SK-N-SH (cell line): Measurements from ENCODE around the gene ZNF597. TPM values are rescaled to one million over a fixed set of nuclear protein-coding genes. Genes with fewer than 3 reads are reported as not detected.

ENCODE experiments used
- CTCF ChIA-PET: fragments of 300-600, 350-600 bp; formaldehyde crosslinking; extraction: SDS; loops from one replicate; lab custom pipeline; 2021; lab: Yijun Ruan, JAX
- POLR2A ChIA-PET: fragments of 350-600 bp; sonication (Branson Sonifier 250); formaldehyde crosslinking; extraction: SDS; loops from one replicate; lab custom pipeline; 2020; ENCODE audit warnings: antibody characterized with exemption, inconsistent platforms; lab: Yijun Ruan, JAX
- DNase-seq: peaks from one replicate; pipeline ENCODE4 v3.0.0; 2012
- H2AFZ ChIP-seq: fragments of 200-600 bp; sonication (generic); 2 replicates; pipeline ENCODE4 v1.8.1; 2016; ENCODE audit warnings: antibody characterized with exemption, mild to moderate bottlenecking, low read depth
- H3F3A ChIP-seq: fragments of 200-600 bp; sonication (generic); replicated peaks from 2 replicates; pipeline ENCODE3; 2016; ENCODE audit warnings: antibody characterized with exemption, mild to moderate bottlenecking; ENCODE audit not compliant: insufficient read depth
- H3K27ac ChIP-seq, 2 experiments: fragments of 200-500 bp in 1 of 2; fragments of 200-600 bp in 1 of 2; sonication (Bioruptor generic) in 1 of 2; sonication (generic), shearing (Covaris generic) in 1 of 2; 2 replicates each; pipeline versions ENCODE4 v1.5.1 to v1.6.1; 2014 to 2016; ENCODE audit warnings: low read depth in 2 of 2, inconsistent platforms in 1 of 2, low read length in 1 of 2, mild to moderate bottlenecking in 1 of 2, mixed read lengths in 1 of 2
- H3K27me3 ChIP-seq: fragments of 200-600 bp; sonication (generic), shearing (Covaris generic); 2 replicates; pipeline ENCODE4 v1.6.1; 2016; ENCODE audit warnings: mixed run types; ENCODE audit not compliant: insufficient read depth
- H3K36me3 ChIP-seq, 2 experiments: fragments of 200-500 bp in 1 of 2; fragments of 200-600 bp in 1 of 2; sonication (Bioruptor generic) in 1 of 2; sonication (generic) in 1 of 2; replicated peaks in 1 of 2; 2 replicates each; pipeline versions ENCODE3 to v1.5.1; 2014 to 2016; ENCODE audit warnings: low read length in 1 of 2, mild to moderate bottlenecking in 1 of 2; ENCODE audit not compliant: insufficient read depth in 2 of 2, control insufficient read depth in 1 of 2
- H3K4me1 ChIP-seq, 2 experiments: fragments of 200-500 bp in 1 of 2; fragments of 200-600 bp in 1 of 2; sonication (Bioruptor generic) in 1 of 2; sonication (generic), shearing (Covaris generic) in 1 of 2; 2 replicates each; pipeline versions ENCODE4 v1.5.1 to v1.6.1; 2014 to 2016; ENCODE audit warnings: low read depth in 1 of 2, low read length in 1 of 2, mixed run types in 1 of 2; ENCODE audit not compliant: insufficient read depth in 2 of 2, control insufficient read depth in 1 of 2
- H3K4me2 ChIP-seq: fragments of 200-600 bp; sonication (generic), shearing (Covaris generic); 2 replicates; pipeline ENCODE4 v1.6.1; 2017; ENCODE audit warnings: mixed run types
- H3K4me3 ChIP-seq, 2 experiments: fragments of 200-500 bp in 1 of 2; fragments of 200-600 bp in 1 of 2; sonication (Bioruptor generic) in 1 of 2; sonication (generic), shearing (Covaris generic) in 1 of 2; 2 replicates each; pipeline versions ENCODE4 v1.5.1 to v1.8.1; 2014 to 2016; ENCODE audit warnings: low read depth in 2 of 2, inconsistent platforms in 1 of 2, low read length in 1 of 2, mild to moderate bottlenecking in 1 of 2, mixed read lengths in 1 of 2, moderate library complexity in 1 of 2
- H3K79me2 ChIP-seq: fragments of 200-600 bp; sonication (generic); 2 replicates; pipeline ENCODE4 v1.8.1; 2017; ENCODE audit warnings: mild to moderate bottlenecking; ENCODE audit not compliant: insufficient read depth
- H3K9ac ChIP-seq: fragments of 200-600 bp; sonication (generic); 2 replicates; pipeline ENCODE4 v1.6.1; 2017; ENCODE audit warnings: mixed run types
- H3K9me2 ChIP-seq: fragments of 200-600 bp; sonication (generic); 2 replicates; pipeline ENCODE4 v1.6.1; 2017; ENCODE audit warnings: mixed run types
- H3K9me3 ChIP-seq: fragments of 200-600 bp; sonication (generic); 2 replicates; pipeline ENCODE4 v1.6.1; 2017; ENCODE audit warnings: mixed run types, mild to moderate bottlenecking, moderate library complexity
- H4K20me1 ChIP-seq: fragments of 200-600 bp; sonication (generic); 2 replicates; pipeline ENCODE4 v1.6.1; 2017; ENCODE audit warnings: mild to moderate bottlenecking, mixed run types; ENCODE audit not compliant: insufficient read depth
- CHD2 ChIP-seq: fragments of 150-350 bp; IDR thresholded peaks from 2 replicates; pipeline ENCODE4 v1.6.1; 2018; ENCODE audit warnings: low read length; ENCODE audit not compliant: partially characterized antibody
- ELF1 ChIP-seq: IDR thresholded peaks from 2 replicates; pipeline ENCODE4 v1.4.0; 2012
- EZH2phosphoT487 ChIP-seq: fragments of 200-600 bp; sonication (generic); IDR thresholded peaks from 2 replicates; pipeline ENCODE4 v1.6.1; 2017; ENCODE audit warnings: low read depth, mixed run types, mild to moderate bottlenecking, antibody characterized with exemption, moderate library complexity, borderline replicate concordance
- FOXJ3 ChIP-seq: sonication (generic); formaldehyde crosslinking; IDR thresholded peaks from 2 replicates; pipeline ENCODE4 v1.5.1; 2020; ENCODE audit warnings: mild to moderate bottlenecking, missing genetic modification reagents
- GABPA ChIP-seq: IDR thresholded peaks from 2 replicates; pipeline ENCODE4 v1.4.0; 2012; ENCODE audit warnings: low read depth, mild to moderate bottlenecking
- JUND ChIP-seq: IDR thresholded peaks from 2 replicates; pipeline ENCODE4 v1.4.0; 2012
- MAX ChIP-seq: IDR thresholded peaks from 2 replicates; pipeline ENCODE4 v1.4.0; 2012; ENCODE audit warnings: low read depth
- MEF2A ChIP-seq: IDR thresholded peaks from 2 replicates; pipeline ENCODE4 v1.4.0; 2012; ENCODE audit warnings: low read depth, borderline replicate concordance
- MXI1 ChIP-seq: IDR thresholded peaks from 2 replicates; pipeline ENCODE4 v1.6.1; 2012; ENCODE audit warnings: mild to moderate bottlenecking, low read depth, low read length, improper control_type of control experiment
- NRF1 ChIP-seq: IDR thresholded peaks from 2 replicates; pipeline ENCODE4 v1.6.1; 2012; ENCODE audit warnings: low read depth, mild to moderate bottlenecking, low read length
- POLR2AphosphoS5 ChIP-seq: IDR thresholded peaks from 2 replicates; pipeline ENCODE4 v1.6.1; 2012; ENCODE audit warnings: low read depth, low read length
- REST ChIP-seq: IDR thresholded peaks from 2 replicates; pipeline ENCODE4 v1.6.1; 2012; ENCODE audit warnings: mild to moderate bottlenecking, low read depth, low read length, moderate library complexity
- RFX5 ChIP-seq: IDR thresholded peaks from 2 replicates; pipeline ENCODE4 v1.6.1; 2012; ENCODE audit warnings: mild to moderate bottlenecking, improper control_type of control experiment, low read length
- RXRA ChIP-seq: IDR thresholded peaks from 2 replicates; pipeline ENCODE4 v1.4.0; 2012; ENCODE audit warnings: low read depth, mild to moderate bottlenecking, borderline replicate concordance
- SIN3A ChIP-seq: IDR thresholded peaks from 2 replicates; pipeline ENCODE4 v1.6.1; 2012; ENCODE audit warnings: low read depth, mild to moderate bottlenecking, low read length, moderate library complexity, borderline replicate concordance
- TCF12 ChIP-seq: IDR thresholded peaks from 2 replicates; pipeline ENCODE4 v1.4.0; 2012
- YY1 ChIP-seq: IDR thresholded peaks from 2 replicates; pipeline ENCODE4 v1.4.0; 2012; ENCODE audit warnings: low read depth, mild to moderate bottlenecking
- ZBTB33 ChIP-seq: IDR thresholded peaks from 2 replicates; pipeline ENCODE4 v1.4.0; 2012; ENCODE audit warnings: low read depth, borderline replicate concordance
- WGBS: methylation state at CpG from one replicate; pipeline ENCODE4 v1.1.6; 2017; ENCODE audit warnings: low lambda C conversion rate; 5-methylcytosine and 5-hydroxymethylcytosine counted together
- polyA plus RNA-seq, 3 experiments: library from polyadenylated mRNA; depleted of rRNA; stranded (reverse); fragments of >200 nt; gene quantifications; 2 replicates each; pipeline ENCODE4 v1.2.3, GENCODE V29; 2012

The ZNF597 gene
- polyA plus RNA-seq, 1 of the 3 experiments (the other 2 are of a cell fraction) = 1.1 TPM

GRCh38 chr16:3467182-3467581, 23.9 kb upstream of the ZNF597 start:
- 99% methylated on average over 5 of the region's 8 CpGs for WGBS
- Histone ChIP-seq H3F3A (no peaks in the 10 kb centered on the region), H3K27me3 (no peaks in the 10 kb centered on the region), H2AFZ (no peak overlapping the region), H4K20me1 (peaks cover 99% of the 10 kb centered on the region), H3K4me3 (no peak overlapping the region), H3K79me2 (peaks cover 100% of the 10 kb centered on the region), H3K9me2 (no peaks in the 10 kb centered on the region), H3K4me2 (no peak overlapping the region), H3K4me1 (peaks cover 0 to 4% of the 10 kb centered on the region in 2 experiments; a peak in 2 of 4 replicates), H3K9ac (no peak overlapping the region), H3K36me3 (peaks cover 9 to 10% of the 10 kb centered on the region in 2 experiments), H3K27ac (no peak overlapping the region), H3K9me3 (no peaks in the 10 kb centered on the region)
- CTCF ChIA-PET = no interaction called here
- POLR2A ChIA-PET = interaction anchor here (1.8 kb wide), 1 partner anchor 10 kb away, joined by 5 read pairs; no protein-coding TSS in a partner anchor
- no peak for TF ChIP-seq FOXJ3 (CRISPR knock-in tag)
- no peak for DNase-seq

- Histone ChIP-seq H3K79me2 (peaks cover 100% of the 10 kb centered on the region), H3K27me3 (no peaks in the 10 kb centered on the region), H3F3A (no peaks in the 10 kb centered on the region), H3K4me3 (no peak overlapping the region), H3K9me3 (no peaks in the 10 kb centered on the region), H3K9me2 (no peaks in the 10 kb centered on the region), H3K36me3 (peaks cover 9 to 10% of the 10 kb centered on the region in 2 experiments), H3K4me1 (peaks cover 3 to 11% of the 10 kb centered on the region in 2 experiments; a peak in 2 of 4 replicates), H2AFZ (no peak overlapping the region), H3K9ac (no peak overlapping the region), H3K27ac (no peak overlapping the region), H3K4me2 (no peak overlapping the region), H4K20me1 (peaks cover 99% of the 10 kb centered on the region)
- TF ChIP-seq JUND = no peak
- TF ChIP-seq GABPA = no peak
- TF ChIP-seq NRF1 = no peak
- no peak for TF ChIP-seq CHD2
- TF ChIP-seq REST = no peak
- TF ChIP-seq FOXJ3 (CRISPR knock-in tag) = no peak
- TF ChIP-seq RFX5 = no peak
- no peak for TF ChIP-seq ZBTB33
- no peak for TF ChIP-seq YY1
- no peak for TF ChIP-seq RXRA
- TF ChIP-seq POLR2AphosphoS5 = no peak
- TF ChIP-seq ELF1 = no peak
- TF ChIP-seq MEF2A = no peak
- no peak for TF ChIP-seq MXI1
- TF ChIP-seq EZH2phosphoT487 = no peak
- TF ChIP-seq SIN3A = no peak
- TF ChIP-seq TCF12 = no peak
- TF ChIP-seq MAX = no peak
- ChIA-PET CTCF (no interaction called here), POLR2A (interaction anchor here (1.8 kb wide), 1 partner anchor 9 kb away, joined by 5 read pairs; no protein-coding TSS in a partner anchor)
- no peak for DNase-seq
- WGBS = 95% methylated on average over 20 of the region's 21 CpGs
Measured at GRCh38 chr16:3465911-3466584, 22.7 kb upstream of the ZNF597 start.
